Measurements from ENCODE around the gene AKAP7.

GRCh38 chr6:131134980-131135243 is 355 bp upstream of the AKAP7 start:
- no peak for TF ChIP-seq ZNF274 (IDR thresholded peaks at IDR 0.05; ENCODE audit: low read depth, low read length)
- no peak for TF ChIP-seq SUZ12 (IDR thresholded peaks at IDR 0.05; ENCODE audit: extremely low read depth, insufficient read depth, insufficient read length)
- no peak for TF ChIP-seq YY1 (IDR thresholded peaks at IDR 0.05; ENCODE audit: insufficient read depth, insufficient read length)
